T-helper 17 cell (primary cell): Measurements from ENCODE around the gene RAB12. TPM values are rescaled to one million over a fixed set of nuclear protein-coding genes. Genes with fewer than 3 reads are reported as not detected.
"Not testable (repeated sequence)": the region's sequence is repeated elsewhere in the genome, so short reads cannot be mapped to it uniquely, and the experiment has no call there.

Experiments
- ATAC-seq: fragments of 150-1000 bp; cut with Tn5 transposase; 2 replicates; pipeline ENCODE4 v1.10.0; 2021; ENCODE audit warnings: mild to moderate bottlenecking, moderate library complexity
- DNase-seq, 3 donors: peaks; one replicate each; pipeline versions ENCODE4 v3.0.0 to v3.0.0-alpha.2; 2020 to 2021
- H3K9me3 ChIP-seq: one replicate; pipeline ENCODE4 v1.7.0; 2013; ENCODE audit warnings: low read length, mild to moderate bottlenecking; ENCODE audit not compliant: control insufficient read depth, poor library complexity, severe bottlenecking
- H3K27ac Mint-ChIP-seq: one replicate; pipeline ENCODE4 v1.8.0; 2022; ENCODE audit warnings: mild to moderate bottlenecking, moderate library complexity, mixed read lengths
- H3K27me3 Mint-ChIP-seq: one replicate; pipeline ENCODE4 v1.8.0; 2022; ENCODE audit warnings: mixed read lengths
- H3K36me3 Mint-ChIP-seq: one replicate; pipeline ENCODE4 v1.8.0; 2022; ENCODE audit warnings: low read depth, mixed read lengths
- H3K4me1 Mint-ChIP-seq: one replicate; pipeline ENCODE4 v1.8.0; 2022; ENCODE audit warnings: mild to moderate bottlenecking, mixed read lengths
- H3K4me3 Mint-ChIP-seq: one replicate; pipeline ENCODE4 v1.8.0; 2022; ENCODE audit warnings: mild to moderate bottlenecking, moderate library complexity, mixed read lengths
- total RNA-seq, 4 donors: library from RNA in 2 of 4; stranded (reverse) in 2 of 4; gene quantifications; one replicate each; pipeline ENCODE4 v1.2.3 and lab custom pipeline; 2022 to 2026

The RAB12 gene
- total RNA-seq, 2 donors from 2014 or later: 15.8 to 16.5 TPM

DNA sequence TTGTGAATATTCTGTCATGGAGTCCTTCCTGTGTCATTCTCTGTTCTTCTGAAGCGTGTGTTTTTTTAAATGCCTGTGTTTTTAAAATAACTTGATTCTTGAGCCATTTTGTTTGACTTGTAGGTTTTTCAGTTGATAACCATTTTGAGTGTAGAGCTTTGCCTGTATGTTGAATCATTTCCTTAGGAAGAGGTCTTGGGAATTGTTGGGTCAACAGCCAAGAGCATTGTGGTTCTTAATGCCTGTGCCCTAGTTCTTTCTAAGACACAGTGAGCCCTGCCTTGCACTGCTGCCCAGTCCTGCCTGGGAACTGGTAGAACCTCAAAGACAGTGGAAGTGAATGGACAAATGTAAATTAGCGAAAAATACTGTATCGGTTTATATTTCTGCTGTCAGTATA is 25.9 kb downstream of the RAB12 start:
- H3K9me3 ChIP-seq: no peaks in the 10 kb centered on the region
- H3K27ac Mint-ChIP-seq: peak overlapping the region; percentile 60
- H3K27me3 Mint-ChIP-seq: no peaks in the 10 kb centered on the region
- peaks cover 2% of the 10 kb centered on the region for H3K36me3 Mint-ChIP-seq
- ATAC-seq (no peak), DNase-seq (no peak)
- no peak overlapping the region for H3K4me3 Mint-ChIP-seq
- peaks cover 2% of the 10 kb centered on the region for H3K4me1 Mint-ChIP-seq

GRCh38 chr18:8639762-8640161 is 30.5 kb downstream of the RAB12 start:
- no peaks in the 10 kb centered on the region for H3K9me3 ChIP-seq
- no peak overlapping the region for H3K27ac Mint-ChIP-seq
- no peaks in the 10 kb centered on the region for H3K4me1 Mint-ChIP-seq
- DNase-seq (no peak), ATAC-seq (no peak)
- H3K36me3 Mint-ChIP-seq: peaks cover 3% of the 10 kb centered on the region
- H3K4me3 Mint-ChIP-seq: no peak overlapping the region
- H3K27me3 Mint-ChIP-seq: no peaks in the 10 kb centered on the region

- no peak for ATAC-seq
- no peak overlapping the region for H3K27ac Mint-ChIP-seq
- H3K4me3 Mint-ChIP-seq: no peak overlapping the region
- no peaks in the 10 kb centered on the region for H3K4me1 Mint-ChIP-seq
- DNase-seq: no peak
- H3K27me3 Mint-ChIP-seq: peaks cover 12% of the 10 kb centered on the region
- peaks cover 3% of the 10 kb centered on the region for H3K36me3 Mint-ChIP-seq
- no peaks in the 10 kb centered on the region for H3K9me3 ChIP-seq
These were observed 34.2 kb downstream of the RAB12 start for GRCh38 chr18:8643326-8643878.

DNA sequence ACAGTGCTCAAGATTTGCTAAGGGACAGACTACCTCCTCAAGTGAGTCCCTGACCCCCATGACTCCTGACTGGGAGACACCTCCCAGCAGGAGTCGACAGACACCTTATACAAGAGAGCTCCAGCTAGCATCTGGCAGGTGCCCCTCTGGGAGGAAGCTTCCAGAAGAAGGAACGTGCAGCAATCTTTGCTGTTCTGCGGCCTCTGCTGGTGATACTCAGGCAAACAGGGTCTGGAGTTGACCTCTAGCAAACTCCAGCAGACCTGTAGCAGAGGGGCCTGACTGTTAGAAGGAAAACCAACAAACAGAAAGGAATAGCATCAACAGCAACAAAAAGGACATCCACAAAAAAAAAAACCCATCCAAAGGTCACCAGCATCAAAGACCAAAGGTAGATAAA is 38.1 kb downstream of the RAB12 start:
- H3K36me3 Mint-ChIP-seq, H3K9me3 ChIP-seq, DNase-seq, H3K4me1 Mint-ChIP-seq, ATAC-seq, H3K27ac Mint-ChIP-seq, H3K4me3 Mint-ChIP-seq: not testable (repeated sequence)
- H3K27me3 Mint-ChIP-seq: peaks cover 12% of the 10 kb centered on the region

- DNase-seq, H3K36me3 Mint-ChIP-seq, H3K4me3 Mint-ChIP-seq, ATAC-seq, H3K4me1 Mint-ChIP-seq, H3K27ac Mint-ChIP-seq, H3K9me3 ChIP-seq: not testable (repeated sequence)
- peaks cover 35% of the 10 kb centered on the region for H3K27me3 Mint-ChIP-seq
These were observed 42.4 kb downstream of the RAB12 start for GRCh38 chr18:8651478-8652261.

DNA sequence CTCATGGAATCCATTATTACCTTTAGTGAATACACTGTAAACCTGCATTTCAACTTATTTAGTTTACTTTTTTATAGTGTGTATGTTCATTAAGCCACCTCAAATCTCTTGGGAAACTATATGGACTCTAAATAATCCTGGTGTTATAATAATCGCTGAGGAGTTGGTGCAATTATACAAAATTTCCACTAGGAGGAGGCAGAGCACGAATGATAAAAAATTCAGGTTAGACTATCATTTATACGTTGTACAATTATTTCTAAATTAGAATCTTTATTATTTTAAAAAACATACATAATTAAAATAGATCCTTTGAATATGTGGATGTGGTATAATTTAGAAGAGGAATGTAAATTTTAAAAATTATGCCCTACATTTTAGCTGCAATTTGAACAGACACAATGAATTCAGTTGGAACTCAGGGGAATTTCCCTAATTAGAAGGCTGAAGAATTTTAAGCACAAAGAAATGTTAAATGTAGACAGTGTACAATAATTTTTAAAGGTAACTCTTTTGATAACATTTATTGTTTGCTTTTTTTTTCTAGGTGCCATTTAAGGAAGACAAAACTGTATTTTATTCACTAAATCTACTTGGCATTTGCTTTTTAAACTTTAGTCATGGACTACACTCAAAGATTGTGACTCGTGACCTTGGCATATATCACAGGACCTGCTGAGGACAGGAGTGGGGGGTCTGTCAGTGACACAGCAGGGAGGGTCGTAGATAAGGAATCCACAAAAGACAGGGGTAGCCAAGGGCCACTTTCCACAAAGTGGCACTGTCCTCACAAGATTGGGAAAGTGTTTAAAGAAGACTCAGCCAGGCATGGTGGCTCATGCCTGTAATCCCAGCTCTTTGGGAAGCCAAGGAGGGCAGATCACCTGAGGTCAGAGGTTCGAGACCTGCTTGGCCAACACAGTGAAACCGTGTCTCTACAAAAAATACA is 45.5 kb downstream of the RAB12 start:
- no peak for DNase-seq
- peak; percentile 53 for ATAC-seq
- no peaks in the 10 kb centered on the region for H3K36me3 Mint-ChIP-seq

GRCh38 chr18:8656232-8656631 is 47.0 kb downstream of the RAB12 start:
- Mint-ChIP-seq H3K4me3 (no peak overlapping the region), H3K4me1 (peaks cover 3% of the 10 kb centered on the region), H3K27ac (no peak overlapping the region), H3K36me3 (no peaks in the 10 kb centered on the region), H3K27me3 (peaks cover 40% of the 10 kb centered on the region)
- ATAC-seq (no peak), DNase-seq (no peak)
- no peaks in the 10 kb centered on the region for H3K9me3 ChIP-seq

More for the DNA sequence above, 45.5 kb downstream of the RAB12 start:
- no peaks in the 10 kb centered on the region for H3K9me3 ChIP-seq
- H3K4me3 Mint-ChIP-seq: no peak overlapping the region
- no peaks in the 10 kb centered on the region for H3K4me1 Mint-ChIP-seq
- H3K27ac Mint-ChIP-seq: no peak overlapping the region
- H3K27me3 Mint-ChIP-seq: peaks cover 35% of the 10 kb centered on the region

- peaks cover 41% of the 10 kb centered on the region for H3K27me3 Mint-ChIP-seq
- H3K27ac Mint-ChIP-seq: no peak overlapping the region
- peaks cover 5% of the 10 kb centered on the region for H3K4me1 Mint-ChIP-seq
- H3K9me3 ChIP-seq: no peaks in the 10 kb centered on the region
- no peak overlapping the region for H3K4me3 Mint-ChIP-seq
- H3K36me3 Mint-ChIP-seq: no peaks in the 10 kb centered on the region
- DNase-seq (no peak), ATAC-seq (no peak)
These were observed 48.0 kb downstream of the RAB12 start for GRCh38 chr18:8657050-8657820.

GRCh38 chr18:8657873-8658470 is 48.7 kb downstream of the RAB12 start:
- H3K27ac Mint-ChIP-seq: no peak overlapping the region
- H3K9me3 ChIP-seq: no peaks in the 10 kb centered on the region
- no peak overlapping the region for H3K4me3 Mint-ChIP-seq
- DNase-seq (no peak), ATAC-seq (no peak)
- H3K4me1 Mint-ChIP-seq: peaks cover 5% of the 10 kb centered on the region
- H3K27me3 Mint-ChIP-seq: peaks cover 44% of the 10 kb centered on the region
- no peaks in the 10 kb centered on the region for H3K36me3 Mint-ChIP-seq

GRCh38 chr18:8658858-8659485 is 49.7 kb downstream of the RAB12 start:
- H3K4me1 Mint-ChIP-seq: peaks cover 5% of the 10 kb centered on the region
- no peaks in the 10 kb centered on the region for H3K36me3 Mint-ChIP-seq
- peaks cover 44% of the 10 kb centered on the region for H3K27me3 Mint-ChIP-seq
- ATAC-seq: no peak
- H3K9me3 ChIP-seq: no peaks in the 10 kb centered on the region
- no peak for DNase-seq
- H3K27ac Mint-ChIP-seq: no peak overlapping the region
- H3K4me3 Mint-ChIP-seq: no peak overlapping the region

GRCh38 chr18:8659609-8660242 is 50.5 kb downstream of the RAB12 start:
- peaks cover 5% of the 10 kb centered on the region for H3K4me1 Mint-ChIP-seq
- no peaks in the 10 kb centered on the region for H3K36me3 Mint-ChIP-seq
- no peak for ATAC-seq
- H3K27ac Mint-ChIP-seq: no peak overlapping the region
- peaks cover 39% of the 10 kb centered on the region for H3K27me3 Mint-ChIP-seq
- no peak for DNase-seq
- no peak overlapping the region for H3K4me3 Mint-ChIP-seq
- no peaks in the 10 kb centered on the region for H3K9me3 ChIP-seq

DNA sequence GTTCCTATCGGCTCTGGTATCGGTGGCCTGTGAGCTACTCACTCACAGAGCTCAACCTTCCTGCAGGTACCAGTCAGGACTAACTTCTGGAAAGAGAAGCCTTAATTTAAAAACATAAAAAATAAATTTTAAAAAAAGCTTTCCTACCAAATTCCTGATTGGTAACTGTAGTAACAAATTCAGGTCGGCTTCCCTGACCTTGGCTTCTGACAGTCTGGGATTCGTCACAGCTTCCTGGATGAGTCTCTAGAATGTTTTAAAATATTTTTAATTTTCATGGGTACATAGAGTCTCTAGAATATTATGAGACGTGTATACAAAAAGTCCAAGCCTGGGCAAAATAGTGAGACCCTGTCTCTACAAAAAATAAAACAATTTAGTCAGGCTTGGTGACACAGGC is 51.1 kb downstream of the RAB12 start:
- no peaks in the 10 kb centered on the region for H3K9me3 ChIP-seq
- H3K4me3 Mint-ChIP-seq: no peak overlapping the region
- no peak for ATAC-seq
- H3K27ac Mint-ChIP-seq: no peak overlapping the region
- H3K4me1 Mint-ChIP-seq: peaks cover 5% of the 10 kb centered on the region
- H3K36me3 Mint-ChIP-seq: no peaks in the 10 kb centered on the region
- no peak for DNase-seq
- H3K27me3 Mint-ChIP-seq: peaks cover 33% of the 10 kb centered on the region
